ENCODE results near the gene ANGPTL2.

Gene ANGPTL2

DNA sequence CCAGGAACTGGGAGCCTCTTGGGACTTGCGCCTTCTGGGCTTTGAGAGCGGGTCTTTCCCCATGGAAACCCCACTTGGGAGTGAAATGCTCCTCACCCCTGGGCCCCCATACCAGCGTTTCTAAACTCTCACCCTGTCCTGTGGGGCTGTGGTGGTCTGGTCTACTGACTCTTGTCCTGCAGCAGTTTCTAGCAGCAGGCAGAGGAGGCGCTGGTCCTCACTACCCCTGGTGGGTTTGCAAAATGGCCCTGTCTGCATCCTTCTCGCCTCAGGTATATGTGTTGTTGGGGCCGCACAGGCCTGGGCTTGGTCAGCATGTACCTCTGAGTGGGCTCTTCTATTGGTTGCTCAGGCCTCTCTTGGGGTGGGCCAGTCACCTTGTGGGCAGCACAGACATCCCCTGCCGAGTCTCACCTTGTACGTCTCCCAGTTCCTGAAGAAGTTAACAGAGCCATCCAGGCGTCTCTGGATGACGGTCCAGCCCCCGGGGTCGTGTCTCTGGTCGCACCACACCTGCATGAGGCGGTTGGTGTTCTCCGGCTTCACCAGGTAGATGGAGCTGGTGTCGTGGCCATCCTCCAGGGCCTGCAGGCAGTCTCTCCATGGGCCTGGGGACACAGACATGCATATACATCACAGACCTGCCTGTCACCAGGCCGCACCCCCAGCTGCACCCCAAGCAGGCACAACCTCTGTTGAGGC is 29.0 kb downstream of the ANGPTL2 start:
- TF ChIP-seq, protein P1, sequence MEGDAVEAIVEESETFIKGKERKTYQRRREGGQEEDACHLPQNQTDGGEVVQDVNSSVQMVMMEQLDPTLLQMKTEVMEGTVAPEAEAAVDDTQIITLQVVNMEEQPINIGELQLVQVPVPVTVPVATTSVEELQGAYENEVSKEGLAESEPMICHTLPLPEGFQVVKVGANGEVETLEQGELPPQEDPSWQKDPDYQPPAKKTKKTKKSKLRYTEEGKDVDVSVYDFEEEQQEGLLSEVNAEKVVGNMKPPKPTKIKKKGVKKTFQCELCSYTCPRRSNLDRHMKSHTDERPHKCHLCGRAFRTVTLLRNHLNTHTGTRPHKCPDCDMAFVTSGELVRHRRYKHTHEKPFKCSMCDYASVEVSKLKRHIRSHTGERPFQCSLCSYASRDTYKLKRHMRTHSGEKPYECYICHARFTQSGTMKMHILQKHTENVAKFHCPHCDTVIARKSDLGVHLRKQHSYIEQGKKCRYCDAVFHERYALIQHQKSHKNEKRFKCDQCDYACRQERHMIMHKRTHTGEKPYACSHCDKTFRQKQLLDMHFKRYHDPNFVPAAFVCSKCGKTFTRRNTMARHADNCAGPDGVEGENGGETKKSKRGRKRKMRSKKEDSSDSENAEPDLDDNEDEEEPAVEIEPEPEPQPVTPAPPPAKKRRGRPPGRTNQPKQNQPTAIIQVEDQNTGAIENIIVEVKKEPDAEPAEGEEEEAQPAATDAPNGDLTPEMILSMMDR (conservative IDR thresholded peaks at IDR 0.05), result no peak
- no peak overlapping the region for H3K27ac ChIP-seq

GRCh38 chr9:127092041-127092608 is 30.3 kb downstream of the ANGPTL2 start:
- no peak overlapping the region for H3K27ac ChIP-seq
- TF ChIP-seq, protein P1 (conservative IDR thresholded peaks at IDR 0.05), result no peak

DNA sequence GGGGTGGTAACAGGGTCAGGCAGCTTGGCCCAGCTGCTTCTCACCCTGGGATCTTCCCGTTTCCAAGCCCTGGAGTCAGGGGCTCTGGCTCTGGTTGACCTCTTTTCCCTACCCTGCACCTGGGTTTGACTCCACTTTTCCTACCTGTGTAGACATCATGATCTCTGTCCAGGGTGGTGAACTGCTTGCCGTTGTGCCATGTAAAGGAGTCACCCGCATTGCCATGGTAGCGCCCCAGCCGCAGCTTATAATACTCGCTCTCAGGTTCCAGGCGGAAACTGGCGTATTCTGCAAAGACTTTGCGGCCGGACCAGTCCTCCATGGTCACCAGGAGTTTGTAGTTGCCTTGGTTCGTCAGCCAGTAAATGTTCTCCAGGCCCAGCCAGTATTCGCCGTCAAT is 30.9 kb downstream of the ANGPTL2 start:
- no peak overlapping the region for H3K27ac ChIP-seq
- TF ChIP-seq, protein P1 (conservative IDR thresholded peaks at IDR 0.05), result no peak

- TF ChIP-seq, protein P1 (conservative IDR thresholded peaks at IDR 0.05), result no peak
- H3K27ac ChIP-seq, result peak overlapping the region; percentile 64
Observed at GRCh38 chr9:127090341-127090985, 32.0 kb downstream of the ANGPTL2 start.

GRCh38 chr9:127089631-127090081 is 32.8 kb downstream of the ANGPTL2 start:
- H3K27ac ChIP-seq, result peak overlapping the region; percentile 64
- TF ChIP-seq, protein P1 (conservative IDR thresholded peaks at IDR 0.05), result no peak

DNA sequence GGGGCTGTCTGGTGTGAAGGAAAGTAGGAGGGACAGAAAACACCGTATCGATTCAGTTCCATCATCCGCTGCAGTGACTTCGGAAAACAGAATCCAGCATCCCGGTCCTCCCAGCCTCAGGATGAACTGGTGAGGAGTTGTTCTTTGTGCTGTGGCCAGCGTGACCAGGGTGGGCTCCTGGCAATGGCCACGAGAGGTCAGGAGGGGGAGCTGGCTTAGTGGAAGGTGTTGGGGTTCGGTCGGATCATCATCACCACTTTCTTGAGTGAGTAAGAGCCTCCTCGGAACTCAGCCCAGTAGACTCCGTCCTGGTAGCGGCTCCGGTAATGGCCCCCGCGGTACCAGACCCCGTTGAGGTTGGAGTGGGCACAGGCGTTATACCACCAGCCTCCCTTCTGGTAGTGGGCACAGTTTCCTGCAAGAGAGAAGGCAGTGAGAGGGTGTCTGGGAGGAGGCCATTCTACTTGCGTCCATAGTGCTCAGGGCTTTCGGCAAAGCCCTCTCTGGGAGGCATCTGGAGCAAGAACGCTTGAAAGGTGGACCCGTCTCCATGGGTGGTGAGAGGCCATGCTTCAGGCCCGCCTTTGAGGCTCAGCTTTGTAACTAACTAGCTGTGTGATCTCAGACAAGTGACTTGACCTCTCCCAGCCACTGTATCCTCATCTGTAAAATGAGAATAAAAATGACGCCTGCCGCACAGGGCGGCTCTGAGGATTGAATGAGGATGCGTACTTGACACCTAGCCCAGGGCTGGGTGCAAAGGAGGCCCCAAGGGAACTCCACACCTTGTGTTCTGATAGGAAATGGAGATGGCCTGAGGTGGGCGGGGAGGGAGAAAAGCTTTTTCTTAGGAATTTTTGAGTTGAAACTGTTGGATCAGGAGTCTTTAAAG is 33.5 kb downstream of the ANGPTL2 start:
- peak overlapping the region; percentile 64 for H3K27ac ChIP-seq
- TF ChIP-seq, protein P1 (conservative IDR thresholded peaks at IDR 0.05), result no peak

DNA sequence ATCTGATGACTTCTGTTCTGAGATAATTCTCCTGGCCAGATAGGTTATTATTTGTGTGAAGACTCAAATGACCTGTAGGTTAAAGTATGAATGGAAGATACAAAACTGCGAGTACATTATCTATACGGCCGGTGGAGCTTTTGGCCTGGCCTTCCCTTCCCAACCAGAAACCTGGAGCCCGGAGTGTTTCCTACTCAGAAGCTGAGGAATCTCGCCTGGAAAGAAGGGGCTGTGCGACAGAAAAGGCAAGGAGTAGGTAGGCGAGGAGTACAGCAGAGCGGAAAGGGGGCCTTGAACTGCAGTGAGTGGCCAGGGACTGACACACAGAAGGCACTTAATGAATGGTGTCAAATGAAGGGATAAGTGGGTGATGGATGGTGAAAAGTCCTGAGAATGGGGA is 34.6 kb downstream of the ANGPTL2 start:
- TF ChIP-seq, protein P1 (conservative IDR thresholded peaks at IDR 0.05), result no peak
- H3K27ac ChIP-seq, result no peak overlapping the region

Measured in VCaP (cell line).